Cardiac muscle cell (in vitro differentiated cells and primary cell): ENCODE results near the gene KIF7. TPM values are rescaled to one million over a fixed set of nuclear protein-coding genes. Genes with fewer than 3 reads are reported as not detected.
A peak's percentile ranks its signal among the peaks of the same experiment; 100 is the strongest.

Experiments
- DNase-seq, 2 donors: peaks; one replicate each; pipeline versions ENCODE4 v3.0.0 to v3.0.0-alpha.2; 2010 to 2017; ENCODE audit warnings: low read depth in 1 of 2, low spot score in 1 of 2
- H3K27ac ChIP-seq: fragments of 200-600 bp; sonication (generic); 2 replicates; pipeline ENCODE4 v1.5.1; 2016
- H3K27me3 ChIP-seq: fragments of 200-600 bp; sonication (generic); 2 replicates; pipeline ENCODE4 v1.6.0; 2016; ENCODE audit warnings: control low read depth
- H3K36me3 ChIP-seq: fragments of 200-600 bp; sonication (generic); 2 replicates; pipeline ENCODE4 v1.5.1; 2016; ENCODE audit warnings: control low read depth
- H3K4me1 ChIP-seq: fragments of 200-600 bp; sonication (generic); 2 replicates; pipeline ENCODE4 v1.8.1; 2017; ENCODE audit warnings: low read depth, mild to moderate bottlenecking, mixed run types
- H3K4me3 ChIP-seq: fragments of 200-600 bp; sonication (generic); 2 replicates; pipeline ENCODE4 v1.5.1; 2016; ENCODE audit warnings: mild to moderate bottlenecking
- H3K9me3 ChIP-seq: fragments of 200-600 bp; sonication (generic); 2 replicates; pipeline ENCODE4 v1.5.1; 2017; ENCODE audit warnings: low read depth, mild to moderate bottlenecking, control low read depth
- polyA plus RNA-seq: library from polyadenylated mRNA; unstranded; fragments of >200 nt; fragmentation: Nextera tagmentation; extraction: Ambion mirVana; gene quantifications from 2 replicates; pipeline ENCODE4 v1.2.1, GENCODE V29; 2016
- total RNA-seq: library from RNA; depleted of rRNA; stranded (reverse); fragments of >200 nt; gene quantifications from 2 replicates; pipeline ENCODE4 v1.2.3, GENCODE V29; 2016
- TF ChIP-seq, protein P1 (sequence below): IDR thresholded peaks from 2 replicates; pipeline ENCODE4 v1.5.1; 2012; ENCODE audit warnings: low read depth, mild to moderate bottlenecking, low read length

The KIF7 gene
- total and polyA plus RNA-seq, 2 experiments from 2014 or later: 12.5 to 33.8 TPM

- Histone ChIP-seq H3K9me3 (no peaks in the 10 kb centered on the region), H3K27ac (peak overlapping the region; percentile 93), H3K4me1 (peaks cover 20% of the 10 kb centered on the region), H3K36me3 (peaks cover 7% of the 10 kb centered on the region), H3K27me3 (no peaks in the 10 kb centered on the region), H3K4me3 (no peak overlapping the region)
- TF ChIP-seq, protein P1, sequence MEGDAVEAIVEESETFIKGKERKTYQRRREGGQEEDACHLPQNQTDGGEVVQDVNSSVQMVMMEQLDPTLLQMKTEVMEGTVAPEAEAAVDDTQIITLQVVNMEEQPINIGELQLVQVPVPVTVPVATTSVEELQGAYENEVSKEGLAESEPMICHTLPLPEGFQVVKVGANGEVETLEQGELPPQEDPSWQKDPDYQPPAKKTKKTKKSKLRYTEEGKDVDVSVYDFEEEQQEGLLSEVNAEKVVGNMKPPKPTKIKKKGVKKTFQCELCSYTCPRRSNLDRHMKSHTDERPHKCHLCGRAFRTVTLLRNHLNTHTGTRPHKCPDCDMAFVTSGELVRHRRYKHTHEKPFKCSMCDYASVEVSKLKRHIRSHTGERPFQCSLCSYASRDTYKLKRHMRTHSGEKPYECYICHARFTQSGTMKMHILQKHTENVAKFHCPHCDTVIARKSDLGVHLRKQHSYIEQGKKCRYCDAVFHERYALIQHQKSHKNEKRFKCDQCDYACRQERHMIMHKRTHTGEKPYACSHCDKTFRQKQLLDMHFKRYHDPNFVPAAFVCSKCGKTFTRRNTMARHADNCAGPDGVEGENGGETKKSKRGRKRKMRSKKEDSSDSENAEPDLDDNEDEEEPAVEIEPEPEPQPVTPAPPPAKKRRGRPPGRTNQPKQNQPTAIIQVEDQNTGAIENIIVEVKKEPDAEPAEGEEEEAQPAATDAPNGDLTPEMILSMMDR: no peak
- DNase-seq: peak in 1 of 2 donors; percentile 48
These were observed 999 bp upstream of the KIF7 start for GRCh38 chr15:89656116-89656815.

DNA sequence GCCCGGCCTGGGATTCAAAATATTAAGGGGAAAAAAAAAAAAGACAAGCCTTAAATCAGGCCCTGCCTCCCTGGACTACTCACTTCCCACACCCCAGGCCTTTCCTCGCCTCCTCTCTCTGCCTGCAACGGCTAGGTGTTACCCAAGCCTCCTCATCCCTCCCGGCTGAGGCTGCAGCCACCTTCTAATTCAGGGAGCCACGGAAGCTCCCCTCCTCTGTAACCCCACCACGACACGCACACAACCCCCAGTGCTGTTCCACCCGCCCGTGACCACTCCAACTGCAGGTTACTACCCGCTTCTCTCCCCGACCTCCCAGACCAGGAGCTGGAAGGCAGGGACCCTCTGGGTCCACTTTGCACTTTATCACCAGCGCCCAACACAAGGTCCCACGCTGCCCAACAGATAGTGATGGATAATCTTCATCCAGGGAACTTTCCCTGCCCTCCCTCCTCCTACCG is 936 bp downstream of the KIF7 start:
- H3K4me1 ChIP-seq: peaks cover 20% of the 10 kb centered on the region
- H3K9me3 ChIP-seq: no peaks in the 10 kb centered on the region
- TF ChIP-seq, protein P1: no peak
- peaks cover 7% of the 10 kb centered on the region for H3K36me3 ChIP-seq
- no peaks in the 10 kb centered on the region for H3K27me3 ChIP-seq
- peak in 1 of 2 donors; percentile 67 for DNase-seq
- H3K27ac ChIP-seq: peak overlapping the region; percentile 93
- H3K4me3 ChIP-seq: peak overlapping the region; percentile 95

- TF ChIP-seq, protein P1: no peak
These were observed 1.7 kb downstream of the KIF7 start for GRCh38 chr15:89653578-89653977.

DNA sequence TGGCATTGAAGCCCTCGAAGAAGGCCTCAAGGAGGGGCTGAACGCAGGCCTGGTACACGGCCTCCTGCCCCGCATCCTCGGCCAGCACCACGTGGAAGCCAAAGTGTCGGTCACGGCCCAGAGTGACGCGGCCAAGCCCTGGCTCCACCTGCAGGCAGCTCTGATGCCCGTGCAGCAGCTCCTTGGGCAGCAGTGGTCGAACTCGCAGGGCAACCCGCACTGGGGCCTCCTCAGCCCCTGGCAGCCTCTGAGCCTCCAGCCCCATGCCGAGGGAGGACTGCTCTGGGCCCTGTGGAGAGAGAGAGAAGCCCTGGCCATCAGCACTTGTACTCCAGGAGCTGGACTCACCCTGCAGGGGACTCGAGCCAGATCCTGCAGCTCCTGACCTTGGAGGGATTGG is 2.6 kb downstream of the KIF7 start:
- Histone ChIP-seq H3K36me3 (peaks cover 7% of the 10 kb centered on the region), H3K27me3 (no peaks in the 10 kb centered on the region), H3K9me3 (no peaks in the 10 kb centered on the region), H3K4me3 (no peak overlapping the region), H3K27ac (no peak overlapping the region), H3K4me1 (peaks cover 20% of the 10 kb centered on the region)
- TF ChIP-seq, protein P1: no peak
- no peak for DNase-seq

More at GRCh38 chr15:89653578-89653977, 1.7 kb downstream of the KIF7 start:
- H3K27me3 ChIP-seq: no peaks in the 10 kb centered on the region
- no peak overlapping the region for H3K4me3 ChIP-seq
- no peak for DNase-seq
- peaks cover 20% of the 10 kb centered on the region for H3K4me1 ChIP-seq
- H3K27ac ChIP-seq: no peak overlapping the region
- H3K36me3 ChIP-seq: peaks cover 7% of the 10 kb centered on the region
- H3K9me3 ChIP-seq: no peaks in the 10 kb centered on the region

DNA sequence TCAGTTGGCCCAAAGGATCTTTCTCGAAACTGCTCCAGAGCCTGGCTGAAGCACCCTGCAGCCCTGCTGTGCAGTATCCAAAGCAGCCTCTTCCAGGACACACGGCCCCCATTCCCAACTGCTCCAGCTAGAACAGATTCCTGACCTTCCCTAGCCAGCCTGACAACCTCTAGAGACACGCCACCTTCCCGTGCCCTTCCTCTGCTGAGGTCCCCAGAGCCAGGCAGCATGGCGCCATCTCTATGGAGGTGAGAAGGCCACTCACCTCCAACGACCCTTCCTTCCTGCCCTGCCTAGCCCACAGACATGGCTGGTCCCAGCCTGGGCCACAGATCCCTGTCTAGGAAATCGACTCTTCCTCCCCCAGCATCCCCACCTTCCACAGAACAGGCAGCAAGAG is 3.1 kb downstream of the KIF7 start:
- no peaks in the 10 kb centered on the region for H3K27me3 ChIP-seq
- H3K4me3 ChIP-seq: no peak overlapping the region
- TF ChIP-seq, protein P1: no peak
- DNase-seq: no peak
- H3K4me1 ChIP-seq: peaks cover 20% of the 10 kb centered on the region
- no peaks in the 10 kb centered on the region for H3K9me3 ChIP-seq
- H3K27ac ChIP-seq: no peak overlapping the region
- peaks cover 7% of the 10 kb centered on the region for H3K36me3 ChIP-seq
